Chondrocyte (in vitro differentiated cells): Measurements from ENCODE around the gene FBLIM1. TPM values are rescaled to one million over a fixed set of nuclear protein-coding genes. Genes with fewer than 3 reads are reported as not detected.

ENCODE experiments used
- DNase-seq: peaks from one replicate; pipeline ENCODE4 v3.0.0; 2021; ENCODE audit warnings: mixed read lengths, low spot score
- H3K27ac Mint-ChIP-seq: one replicate; pipeline ENCODE4 v1.8.0; 2021; ENCODE audit warnings: mild to moderate bottlenecking, moderate library complexity, mixed read lengths; ENCODE audit not compliant: unreplicated experiment
- H3K27me3 Mint-ChIP-seq: 2 replicates; pipeline ENCODE4 v1.8.0; 2021; ENCODE audit warnings: low read depth, mixed read lengths
- H3K36me3 Mint-ChIP-seq: 2 replicates; pipeline ENCODE4 v1.8.0; 2021; ENCODE audit warnings: low read depth, mixed read lengths
- H3K4me1 Mint-ChIP-seq: 2 replicates; pipeline ENCODE4 v1.8.0; 2021; ENCODE audit warnings: low read depth, mild to moderate bottlenecking, mixed read lengths
- H3K4me3 Mint-ChIP-seq: one replicate; pipeline ENCODE4 v1.8.0; 2021; ENCODE audit warnings: mild to moderate bottlenecking, moderate library complexity, mixed read lengths; ENCODE audit not compliant: unreplicated experiment
- H3K9me3 Mint-ChIP-seq: 2 replicates; pipeline ENCODE4 v1.8.0; 2021; ENCODE audit warnings: low read depth, mixed read lengths
- total RNA-seq: library from RNA; stranded (reverse); gene quantifications from 3 replicates; pipeline ENCODE4 v1.2.1, GENCODE V29; 2021
- TF ChIP-seq, protein P1 (sequence below): fragments of 200-600 bp; sonication (generic); IDR thresholded peaks from 2 replicates; pipeline ENCODE4 v1.5.0; 2021; ENCODE audit warnings: antibody characterized with exemption, mild to moderate bottlenecking, moderate library complexity

The FBLIM1 gene
- total RNA-seq, 1 donor from 2014 or later = 492 TPM

- Mint-ChIP-seq H3K4me3 (no peak overlapping the region), H3K4me1 (peaks cover 10% of the 10 kb centered on the region), H3K9me3 (no peaks in the 10 kb centered on the region), H3K36me3 (peaks cover 23% of the 10 kb centered on the region), H3K27ac (no peak overlapping the region), H3K27me3 (no peaks in the 10 kb centered on the region)
- TF ChIP-seq, protein P1, sequence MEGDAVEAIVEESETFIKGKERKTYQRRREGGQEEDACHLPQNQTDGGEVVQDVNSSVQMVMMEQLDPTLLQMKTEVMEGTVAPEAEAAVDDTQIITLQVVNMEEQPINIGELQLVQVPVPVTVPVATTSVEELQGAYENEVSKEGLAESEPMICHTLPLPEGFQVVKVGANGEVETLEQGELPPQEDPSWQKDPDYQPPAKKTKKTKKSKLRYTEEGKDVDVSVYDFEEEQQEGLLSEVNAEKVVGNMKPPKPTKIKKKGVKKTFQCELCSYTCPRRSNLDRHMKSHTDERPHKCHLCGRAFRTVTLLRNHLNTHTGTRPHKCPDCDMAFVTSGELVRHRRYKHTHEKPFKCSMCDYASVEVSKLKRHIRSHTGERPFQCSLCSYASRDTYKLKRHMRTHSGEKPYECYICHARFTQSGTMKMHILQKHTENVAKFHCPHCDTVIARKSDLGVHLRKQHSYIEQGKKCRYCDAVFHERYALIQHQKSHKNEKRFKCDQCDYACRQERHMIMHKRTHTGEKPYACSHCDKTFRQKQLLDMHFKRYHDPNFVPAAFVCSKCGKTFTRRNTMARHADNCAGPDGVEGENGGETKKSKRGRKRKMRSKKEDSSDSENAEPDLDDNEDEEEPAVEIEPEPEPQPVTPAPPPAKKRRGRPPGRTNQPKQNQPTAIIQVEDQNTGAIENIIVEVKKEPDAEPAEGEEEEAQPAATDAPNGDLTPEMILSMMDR = no peak
- no peak for DNase-seq
Measured at GRCh38 chr1:15723631-15724246, 34.9 kb upstream of the FBLIM1 start.

GRCh38 chr1:15724949-15725880, 33.4 kb upstream of the FBLIM1 start:
- Mint-ChIP-seq H3K4me1 (peaks cover 10% of the 10 kb centered on the region), H3K9me3 (no peaks in the 10 kb centered on the region), H3K27ac (peak overlapping the region; percentile 51), H3K4me3 (no peak overlapping the region), H3K27me3 (no peaks in the 10 kb centered on the region), H3K36me3 (peaks cover 25% of the 10 kb centered on the region)
- TF ChIP-seq, protein P1 = no peak
- peak; percentile 93 for DNase-seq

DNA sequence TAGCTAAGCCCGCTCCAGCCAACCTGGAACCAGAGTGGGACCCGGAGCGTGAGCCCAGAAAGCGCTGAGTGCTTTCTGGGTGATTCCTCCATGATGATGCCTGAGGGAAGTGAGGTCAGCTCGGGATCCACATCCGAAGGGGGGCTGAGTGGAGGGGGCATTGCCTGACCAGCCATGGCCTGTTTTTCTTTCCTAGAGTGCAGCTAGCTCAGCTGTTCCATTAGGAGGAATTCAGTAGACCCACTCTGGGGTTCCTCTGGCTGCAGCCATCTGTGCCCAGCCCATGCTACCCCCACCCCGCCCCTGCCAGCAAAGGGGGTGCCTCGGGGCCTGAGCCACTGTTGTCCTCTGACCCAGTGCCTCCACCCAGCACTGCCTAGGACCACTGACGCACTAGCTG, 32.1 kb upstream of the FBLIM1 start:
- no peaks in the 10 kb centered on the region for H3K27me3 Mint-ChIP-seq
- H3K4me1 Mint-ChIP-seq = peaks cover 10% of the 10 kb centered on the region
- no peaks in the 10 kb centered on the region for H3K9me3 Mint-ChIP-seq
- H3K4me3 Mint-ChIP-seq = no peak overlapping the region
- peaks cover 25% of the 10 kb centered on the region for H3K36me3 Mint-ChIP-seq
- TF ChIP-seq, protein P1 = no peak
- no peak for DNase-seq
- no peak overlapping the region for H3K27ac Mint-ChIP-seq

DNA sequence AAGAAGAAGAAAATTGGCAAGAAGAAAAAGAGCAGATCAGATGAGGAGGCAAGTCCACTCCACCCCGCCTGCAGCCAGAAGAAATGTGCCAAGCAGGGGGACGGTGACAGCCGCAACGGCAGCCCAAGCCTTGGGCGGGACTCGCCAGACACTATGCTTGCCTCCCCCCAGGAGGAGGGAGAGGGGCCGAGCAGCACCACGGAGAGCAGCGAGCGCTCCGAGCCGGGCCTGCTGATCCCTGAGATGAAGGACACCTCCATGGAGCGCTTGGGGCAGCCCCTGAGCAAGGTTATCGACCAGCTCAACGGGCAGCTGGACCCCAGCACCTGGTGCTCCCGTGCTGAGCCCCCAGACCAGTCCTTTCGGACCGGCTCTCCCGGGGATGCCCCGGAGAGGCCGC, 31.6 kb upstream of the FBLIM1 start:
- H3K4me1 Mint-ChIP-seq = peaks cover 10% of the 10 kb centered on the region
- no peak for DNase-seq
- no peaks in the 10 kb centered on the region for H3K27me3 Mint-ChIP-seq
- no peak overlapping the region for H3K27ac Mint-ChIP-seq
- peaks cover 25% of the 10 kb centered on the region for H3K36me3 Mint-ChIP-seq
- TF ChIP-seq, protein P1 = no peak
- no peaks in the 10 kb centered on the region for H3K9me3 Mint-ChIP-seq
- no peak overlapping the region for H3K4me3 Mint-ChIP-seq

GRCh38 chr1:15727424-15727823, 31.2 kb upstream of the FBLIM1 start:
- H3K4me3 Mint-ChIP-seq = no peak overlapping the region
- no peaks in the 10 kb centered on the region for H3K27me3 Mint-ChIP-seq
- H3K9me3 Mint-ChIP-seq = no peaks in the 10 kb centered on the region
- no peak for DNase-seq
- TF ChIP-seq, protein P1 = no peak
- H3K4me1 Mint-ChIP-seq = peaks cover 9% of the 10 kb centered on the region
- H3K36me3 Mint-ChIP-seq = peaks cover 27% of the 10 kb centered on the region
- H3K27ac Mint-ChIP-seq = no peak overlapping the region
